MCF 10A (cell line): ENCODE measurements around the gene MICAL3. TPM values are rescaled to one million over a fixed set of nuclear protein-coding genes. Genes with fewer than 3 reads are reported as not detected.

Experiments
- BruUV-seq: library from RNA; stranded (reverse); fragments of 400-500 nt; replicated peaks from 2 replicates; lab custom pipeline; 2021; lab: Mats Ljungman, UMichigan
- CTCF ChIA-PET: fragments of 300-600 bp; sonication (Branson Sonifier 250); formaldehyde crosslinking; extraction: SDS; loops from one replicate; lab custom pipeline; 2021; ENCODE audit warnings: antibody characterized with exemption, inconsistent platforms; lab: Yijun Ruan, JAX
- POLR2A ChIA-PET: fragments of 300-600, 350-650 bp; sonication (Branson Sonifier 250); formaldehyde crosslinking; extraction: SDS; loops from one replicate; lab custom pipeline; 2020; ENCODE audit warnings: antibody characterized with exemption, inconsistent platforms; lab: Yijun Ruan, JAX
- DNase-seq: peaks from one replicate; pipeline ENCODE4 v3.0.0-alpha.2; 2018; ENCODE audit not compliant: unreplicated experiment
- H3K27ac Mint-ChIP-seq: one replicate; pipeline ENCODE4 v1.8.0; 2022; ENCODE audit warnings: mild to moderate bottlenecking, low read depth, mixed read lengths; ENCODE audit not compliant: unreplicated experiment
- H3K27me3 Mint-ChIP-seq: one replicate; pipeline ENCODE4 v1.8.0; 2022; ENCODE audit warnings: mixed read lengths; ENCODE audit not compliant: insufficient read depth, unreplicated experiment
- H3K36me3 Mint-ChIP-seq: one replicate; pipeline ENCODE4 v1.8.0; 2022; ENCODE audit warnings: mild to moderate bottlenecking, moderate library complexity, mixed read lengths; ENCODE audit not compliant: insufficient read depth, unreplicated experiment
- H3K4me1 Mint-ChIP-seq: one replicate; pipeline ENCODE4 v1.8.0; 2022; ENCODE audit warnings: mixed read lengths; ENCODE audit not compliant: insufficient read depth, unreplicated experiment
- H3K4me3 Mint-ChIP-seq: one replicate; pipeline ENCODE4 v1.8.0; 2022; ENCODE audit warnings: mild to moderate bottlenecking, moderate library complexity, mixed read lengths; ENCODE audit not compliant: unreplicated experiment
- H3K9me3 Mint-ChIP-seq: one replicate; pipeline ENCODE4 v1.8.0; 2022; ENCODE audit warnings: mixed read lengths; ENCODE audit not compliant: unreplicated experiment
- CTCF ChIP-seq: fragments of 200-600 bp; IDR thresholded peaks from one replicate; pipeline ENCODE4 v1.8.0; 2022; ENCODE audit warnings: antibody characterized with exemption, mild to moderate bottlenecking; ENCODE audit not compliant: unreplicated experiment
- intact Hi-C: fragments of 100-400 bp; cut with micrococcal nuclease; formaldehyde crosslinking; loops from 2 replicates; pipeline ENCODE4 v1.14.1; 2022
- total RNA-seq: library from RNA; stranded (reverse); gene quantifications from 2 replicates; pipeline ENCODE4 v1.2.3, GENCODE V29; 2022

MICAL3 gene
- total RNA-seq, 1 experiment from 2014 or later, result 54.1 TPM

GRCh38 chr22:17772249-17772957, 252.0 kb downstream of the MICAL3 start:
- H3K36me3 Mint-ChIP-seq, result no peaks in the 10 kb centered on the region
- CTCF ChIA-PET, result interaction anchor here (0.8 to 1.3 kb wide), 4 partner anchors 28 to 214 kb away, joined by 3 to 6 read pairs (median 4); no protein-coding TSS in a partner anchor
- peak overlapping the region; percentile 71 for H3K4me3 Mint-ChIP-seq
- H3K4me1 Mint-ChIP-seq, result peaks cover 11% of the 10 kb centered on the region
- no peaks in the 10 kb centered on the region for H3K9me3 Mint-ChIP-seq
- TF ChIP-seq CTCF, result no peak
- intact Hi-C loops, result no loop called here
- DNase-seq, result peak; percentile 63
- no peaks in the 10 kb centered on the region for H3K27me3 Mint-ChIP-seq
- no peak overlapping the region for H3K27ac Mint-ChIP-seq
- POLR2A ChIA-PET, result interaction anchor here (0.6 to 3.3 kb wide), 2 partner anchors 14 to 24 kb away, joined by 3 to 14 read pairs; no protein-coding TSS in a partner anchor
- BruUV-seq, result no TSS peak

GRCh38 chr22:17770180-17771077, 253.9 kb downstream of the MICAL3 start:
- no TSS peak for BruUV-seq
- POLR2A ChIA-PET, result no interaction called here
- no peak for TF ChIP-seq CTCF
- Mint-ChIP-seq H3K4me3 (no peak overlapping the region), H3K36me3 (no peaks in the 10 kb centered on the region), H3K9me3 (no peaks in the 10 kb centered on the region), H3K4me1 (peaks cover 11% of the 10 kb centered on the region), H3K27ac (no peak overlapping the region), H3K27me3 (no peaks in the 10 kb centered on the region)
- intact Hi-C loops, result no loop called here
- CTCF ChIA-PET, result interaction anchor here (1.0 to 1.3 kb wide), 2 partner anchors 11 to 28 kb away, joined by 3 to 7 read pairs; no protein-coding TSS in a partner anchor
- no peak for DNase-seq

GRCh38 chr22:17769716-17770082, 254.7 kb downstream of the MICAL3 start:
- no peak for DNase-seq
- BruUV-seq, result no TSS peak
- Mint-ChIP-seq H3K4me1 (peaks cover 11% of the 10 kb centered on the region), H3K27ac (no peak overlapping the region), H3K27me3 (no peaks in the 10 kb centered on the region), H3K9me3 (no peaks in the 10 kb centered on the region), H3K36me3 (no peaks in the 10 kb centered on the region), H3K4me3 (no peak overlapping the region)
- no peak for TF ChIP-seq CTCF
- CTCF ChIA-PET, result interaction anchor here (1.0 to 1.3 kb wide), 2 partner anchors 12 to 28 kb away, joined by 3 to 7 read pairs; no protein-coding TSS in a partner anchor
- intact Hi-C loops, result no loop called here
- POLR2A ChIA-PET, result no interaction called here
